GM23248 (cell line): ENCODE measurements around the gene REPS2.

ENCODE experiments used
- EZH2 ChIP-seq: fragments of 200-600 bp; sonication (generic); IDR thresholded peaks from 2 replicates; pipeline ENCODE4 v1.6.1; 2018; ENCODE audit warnings: antibody characterized with exemption, mild to moderate bottlenecking; ENCODE audit not compliant: insufficient read depth, poor library complexity, severe bottlenecking
- EZH2phosphoT487 ChIP-seq: fragments of 200-600 bp; sonication (generic); IDR thresholded peaks from 2 replicates; pipeline ENCODE4 v1.6.1; 2018; ENCODE audit warnings: antibody characterized with exemption, moderate library complexity, mild to moderate bottlenecking, low read depth; ENCODE audit not compliant: insufficient read depth

- TF ChIP-seq EZH2phosphoT487 (no peak), EZH2 (no peak)
These were observed 16.1 kb upstream of the REPS2 start for GRCh38 chrX:16930392-16930791.
